NCI-H1048 (cell line): Measurements from ENCODE around the gene DPY19L3.
"Not testable (repeated sequence)": the region's sequence is repeated elsewhere in the genome, so short reads cannot be mapped to it uniquely, and the experiment has no call there.

Experiments
- DNase-seq: peaks from one replicate; lab custom pipeline; 2025; lab: John Stamatoyannopoulos, UW

The DPY19L3 gene

DNA sequence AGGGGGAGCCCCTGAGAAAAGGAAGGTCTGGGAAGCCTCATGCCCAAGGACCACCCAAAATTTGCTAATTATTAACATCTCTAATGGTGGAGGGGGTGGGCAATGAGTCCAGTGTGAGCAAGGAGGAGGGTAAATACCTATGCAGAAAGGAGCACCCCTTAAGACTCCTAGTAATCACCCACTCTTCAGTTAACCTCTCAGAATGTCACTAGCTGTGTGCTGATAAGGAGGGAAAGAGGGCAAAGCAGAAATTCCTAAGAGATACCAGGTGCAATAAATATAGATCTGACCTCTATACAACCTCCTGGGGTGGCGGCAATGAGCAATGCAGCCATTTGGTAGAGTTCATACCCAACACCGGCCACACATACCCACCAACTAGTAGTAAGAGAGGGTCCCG, 12.7 kb upstream of the DPY19L3 start:
- DNase-seq: no peak

DNA sequence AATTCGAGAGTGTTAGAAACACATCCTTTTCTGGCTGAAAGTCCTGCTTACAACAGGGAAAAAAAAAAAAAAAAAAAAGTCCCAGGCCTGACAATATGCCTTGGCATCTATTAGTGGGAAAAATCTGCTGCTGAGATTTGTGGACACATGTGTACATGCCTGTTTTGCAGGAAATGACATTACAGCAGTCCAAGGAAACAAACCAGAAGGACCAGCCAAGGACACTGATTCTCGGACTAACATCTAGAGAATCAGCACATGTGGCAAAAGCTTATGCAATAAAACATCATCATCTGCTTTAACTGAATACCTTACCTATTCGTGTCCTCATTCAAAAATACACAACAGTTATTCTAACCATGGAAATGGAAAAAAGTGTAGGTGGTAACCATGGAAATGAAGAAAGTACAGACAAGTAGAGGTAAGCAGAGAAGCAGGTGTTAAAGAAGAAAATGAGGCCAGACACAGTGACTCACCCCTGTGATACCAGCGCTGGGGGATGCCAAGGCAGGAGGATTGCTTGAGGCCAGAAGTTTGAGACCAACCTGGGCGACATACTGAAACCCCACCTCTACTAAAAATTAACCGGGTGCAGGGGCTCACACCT, 9.4 kb upstream of the DPY19L3 start:
- no peak for DNase-seq

- DNase-seq: no peak
Observed at GRCh38 chr19:32397671-32398101, 7.9 kb upstream of the DPY19L3 start.

GRCh38 chr19:32401992-32402391, 3.6 kb upstream of the DPY19L3 start:
- no peak for DNase-seq

DNA sequence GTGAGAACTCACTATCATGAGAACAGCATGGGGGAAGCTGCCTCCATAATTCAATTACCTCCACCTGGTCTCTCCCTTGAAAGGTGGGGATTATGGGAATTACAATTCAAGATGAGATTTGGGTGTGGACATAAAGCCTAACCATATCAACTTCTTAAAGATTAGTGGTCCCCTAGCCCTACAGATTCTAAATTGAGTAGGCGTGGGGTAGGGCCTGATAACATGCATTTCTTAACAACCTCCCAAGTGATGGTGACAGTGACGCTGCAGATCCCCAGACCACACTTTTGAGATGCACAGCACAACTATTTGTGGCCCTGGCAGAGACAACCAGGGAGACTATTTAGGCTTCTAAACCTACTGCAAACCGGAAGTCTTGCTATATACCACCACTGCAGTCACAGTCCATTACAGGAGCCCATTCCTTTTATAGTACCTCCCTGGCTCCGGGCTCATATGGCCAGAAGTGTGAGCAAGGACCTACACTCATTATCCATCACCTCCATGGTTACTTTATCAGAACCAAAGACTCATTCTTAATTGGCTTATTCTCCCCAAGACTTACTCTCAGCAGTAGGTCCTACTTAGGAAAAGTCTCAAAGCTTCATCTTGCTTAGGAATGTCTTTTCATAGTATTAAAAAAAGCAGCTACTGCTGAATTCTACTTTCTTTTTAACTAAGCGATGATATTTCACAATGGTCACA, 2.1 kb upstream of the DPY19L3 start:
- no peak for DNase-seq

DNA sequence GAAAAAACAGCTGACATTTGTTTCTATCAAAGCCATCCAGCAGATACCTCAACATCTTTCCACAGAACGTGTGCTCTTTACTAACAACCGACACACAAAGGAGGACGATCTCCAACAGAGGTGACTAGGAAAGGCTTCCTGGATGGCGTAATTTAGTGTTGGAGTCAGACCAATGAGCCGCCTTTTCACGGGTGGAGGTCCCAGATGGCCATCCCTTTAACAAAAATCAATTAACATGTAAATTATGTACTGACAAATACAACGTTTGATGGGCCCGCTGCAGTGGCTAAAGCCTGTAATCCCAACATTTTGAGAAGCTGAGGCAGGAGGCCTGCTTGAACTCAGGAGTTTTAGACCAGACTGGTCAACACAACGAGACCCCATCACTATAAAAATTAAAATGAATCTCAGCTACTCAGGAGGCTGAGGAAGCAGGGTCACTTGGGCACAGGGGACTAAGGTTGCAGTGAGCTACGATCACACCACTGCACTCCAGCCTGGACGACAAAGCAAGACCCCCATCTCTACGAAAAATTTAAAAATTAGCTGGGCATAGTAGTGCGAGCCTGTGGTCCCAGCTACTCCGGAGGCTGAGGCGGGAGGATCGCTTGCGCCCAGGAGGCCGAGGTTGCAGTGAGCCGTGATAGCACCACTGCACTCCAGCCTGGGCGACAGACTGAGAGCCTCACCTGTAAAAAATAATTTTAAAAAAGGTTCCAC, 1.2 kb upstream of the DPY19L3 start:
- no peak for DNase-seq

- no peak for DNase-seq
Observed at GRCh38 chr19:32404933-32405430, 588 bp upstream of the DPY19L3 start.

- DNase-seq: no peak
Observed at GRCh38 chr19:32406161-32407003, 812 bp downstream of the DPY19L3 start.

GRCh38 chr19:32407004-32407992, 1.7 kb downstream of the DPY19L3 start:
- DNase-seq: no peak

GRCh38 chr19:32415246-32415645, 9.7 kb downstream of the DPY19L3 start:
- no peak for DNase-seq

DNA sequence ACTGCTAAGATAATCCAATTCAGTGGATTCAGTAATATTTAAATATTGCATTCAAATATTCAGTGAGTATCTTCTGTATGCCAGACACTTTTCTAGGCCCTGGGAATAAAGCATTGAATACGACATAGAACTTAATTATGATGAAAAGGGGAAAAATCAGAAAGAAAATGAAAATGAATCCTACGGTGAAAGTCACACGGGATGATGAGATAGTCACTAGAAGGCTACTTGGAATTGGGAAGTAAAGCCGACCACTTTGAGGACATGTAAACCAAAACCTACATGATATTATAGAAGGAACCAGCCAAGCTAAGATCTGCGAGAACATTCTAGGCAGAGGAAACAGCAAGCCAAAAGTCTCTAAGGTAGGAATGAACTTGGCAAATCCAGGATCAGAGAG, 10.1 kb downstream of the DPY19L3 start:
- DNase-seq: no peak

- DNase-seq: no peak
Observed at GRCh38 chr19:32416749-32417456, 11.3 kb downstream of the DPY19L3 start.

- no peak for DNase-seq
Observed at GRCh38 chr19:32418155-32418554, 12.6 kb downstream of the DPY19L3 start.

GRCh38 chr19:32421589-32422361, 16.2 kb downstream of the DPY19L3 start:
- DNase-seq: no peak

DNA sequence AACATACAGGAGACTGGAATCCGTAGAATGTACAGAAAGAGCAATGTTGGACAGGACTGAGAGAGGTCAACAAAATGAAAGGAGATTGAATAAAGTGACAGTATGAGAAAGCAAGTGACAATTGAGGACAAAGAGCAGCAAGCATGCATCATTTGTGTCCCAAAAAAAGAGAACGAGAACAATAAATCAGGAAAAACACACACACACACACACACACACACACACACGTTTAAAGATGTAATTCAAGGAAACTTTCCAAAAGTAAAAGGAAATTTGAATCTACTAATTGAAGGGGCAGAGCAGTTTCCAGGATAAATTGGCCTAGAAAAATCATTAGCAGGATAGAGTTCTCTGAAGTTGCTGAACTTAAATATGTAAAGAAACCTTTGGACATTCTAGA, 16.9 kb downstream of the DPY19L3 start:
- no peak for DNase-seq

DNA sequence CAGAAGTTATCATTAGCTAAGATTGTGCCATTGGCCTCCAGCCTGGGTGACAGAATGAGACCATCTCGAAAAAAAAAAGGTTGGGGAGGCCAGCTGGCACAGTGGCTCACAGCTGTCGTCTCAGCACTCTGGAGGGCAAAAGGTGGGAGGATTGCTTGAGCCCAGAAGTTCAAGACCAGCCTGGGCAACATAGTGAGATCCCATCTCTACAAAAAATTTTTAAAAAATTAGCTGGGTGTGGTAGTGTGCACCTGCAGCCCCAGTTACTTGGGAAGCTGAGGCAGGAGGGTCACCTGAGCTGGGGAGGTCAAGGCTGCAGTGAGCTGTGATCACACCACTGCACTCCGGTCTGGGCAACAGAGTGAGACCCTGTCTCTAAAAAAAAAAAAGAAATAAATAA, 18.4 kb downstream of the DPY19L3 start:
- DNase-seq: not testable (repeated sequence)

- no peak for DNase-seq
Observed at GRCh38 chr19:32427536-32427935, 22.0 kb downstream of the DPY19L3 start.

- DNase-seq: no peak
Observed at GRCh38 chr19:32436692-32437091, 31.1 kb downstream of the DPY19L3 start.

GRCh38 chr19:32437096-32437495, 31.5 kb downstream of the DPY19L3 start:
- DNase-seq: no peak
